Trophoblast cell (in vitro differentiated cells and primary cell): ENCODE results near the gene AIFM2.

Source experiments
- DNase-seq, 2 donors: peaks; one replicate each; pipeline ENCODE4 v3.0.0-alpha.2; 2016
- H2AFZ ChIP-seq: 2 replicates; pipeline ENCODE4 v1.6.1; 2013; ENCODE audit warnings: low read length, moderate library complexity, mild to moderate bottlenecking; ENCODE audit not compliant: insufficient read depth, poor library complexity
- H2AK5ac ChIP-seq: 2 replicates; pipeline ENCODE4 v1.6.1; 2013; ENCODE audit warnings: mild to moderate bottlenecking, low read length
- H2BK120ac ChIP-seq: 2 replicates; pipeline ENCODE4 v1.6.1; 2013; ENCODE audit warnings: low read length, mild to moderate bottlenecking, moderate library complexity; ENCODE audit not compliant: insufficient read depth, poor library complexity
- H2BK12ac ChIP-seq: 2 replicates; pipeline ENCODE4 v1.6.1; 2013; ENCODE audit warnings: mild to moderate bottlenecking, low read length, moderate library complexity
- H2BK5ac ChIP-seq: 2 replicates; pipeline ENCODE4 v1.6.1; 2013; ENCODE audit warnings: low read length, low read depth, moderate library complexity, mild to moderate bottlenecking; ENCODE audit not compliant: poor library complexity
- H3K14ac ChIP-seq: 2 replicates; pipeline ENCODE4 v1.6.1; 2013; ENCODE audit warnings: mild to moderate bottlenecking, low read length
- H3K18ac ChIP-seq: 2 replicates; pipeline ENCODE4 v1.6.1; 2013; ENCODE audit warnings: mild to moderate bottlenecking, low read length
- H3K23ac ChIP-seq: 2 replicates; pipeline ENCODE4 v1.6.1; 2013; ENCODE audit warnings: low read length
- H3K27ac ChIP-seq: 2 replicates; pipeline ENCODE4 v1.5.1; 2013; ENCODE audit warnings: low read depth, mild to moderate bottlenecking, inconsistent platforms, low read length, moderate library complexity
- H3K27me3 ChIP-seq: 2 replicates; pipeline ENCODE4 v1.6.1; 2013; ENCODE audit warnings: inconsistent platforms, mild to moderate bottlenecking, low read length, moderate library complexity; ENCODE audit not compliant: insufficient read depth
- H3K36me3 ChIP-seq, 2 experiments: 1 replicate in 1 of 2; 2 replicates in 1 of 2; pipeline ENCODE4 v1.6.1; 2013; ENCODE audit warnings: low read length in 2 of 2, mild to moderate bottlenecking in 2 of 2, moderate library complexity in 1 of 2; ENCODE audit not compliant: insufficient read depth in 2 of 2, control insufficient read depth in 1 of 2
- H3K4ac ChIP-seq: 2 replicates; pipeline ENCODE4 v1.6.1; 2013; ENCODE audit warnings: low read depth, mild to moderate bottlenecking, low read length, moderate library complexity
- H3K4me1 ChIP-seq, 2 experiments: 1 replicate in 1 of 2; 2 replicates in 1 of 2; pipeline ENCODE4 v1.6.1; 2013; ENCODE audit warnings: low read length in 2 of 2, mild to moderate bottlenecking in 2 of 2, moderate library complexity in 1 of 2; ENCODE audit not compliant: insufficient read depth in 2 of 2, control insufficient read depth in 1 of 2
- H3K4me2 ChIP-seq: 2 replicates; pipeline ENCODE4 v1.6.1; 2013; ENCODE audit warnings: inconsistent platforms, mild to moderate bottlenecking, low read length, moderate library complexity
- H3K4me3 ChIP-seq: 2 replicates; pipeline ENCODE4 v1.5.1; 2013; ENCODE audit warnings: mild to moderate bottlenecking, low read depth, low read length, inconsistent platforms
- H3K79me1 ChIP-seq: one replicate; pipeline ENCODE4 v1.6.1; 2013; ENCODE audit warnings: low read length
- H3K79me2 ChIP-seq: 2 replicates; pipeline ENCODE4 v1.6.1; 2013; ENCODE audit warnings: low read length, mild to moderate bottlenecking; ENCODE audit not compliant: control insufficient read depth, insufficient read depth, poor library complexity
- H3K9ac ChIP-seq: 2 replicates; pipeline ENCODE4 v1.6.1; 2013; ENCODE audit warnings: mild to moderate bottlenecking, low read length
- H3K9me3 ChIP-seq: 2 replicates; pipeline ENCODE4 v1.6.1; 2013; ENCODE audit warnings: low read depth, mild to moderate bottlenecking, control low read depth, inconsistent platforms, low read length; ENCODE audit not compliant: insufficient read depth
- H4K12ac ChIP-seq: 2 replicates; pipeline ENCODE4 v1.6.1; 2013; ENCODE audit warnings: low read depth, mild to moderate bottlenecking, low read length, moderate library complexity
- H4K8ac ChIP-seq: 2 replicates; pipeline ENCODE4 v1.6.1; 2013; ENCODE audit warnings: low read depth, mild to moderate bottlenecking, low read length, moderate library complexity
- H4K91ac ChIP-seq: one replicate; pipeline ENCODE4 v1.6.1; 2013; ENCODE audit warnings: low read depth, mild to moderate bottlenecking, low read length, moderate library complexity
- WGBS: extraction: QIAGEN DNeasy Blood & Tissue Kit; methylation state at CpG from one replicate; pipeline ENCODE4 v1.1.7; 2013; ENCODE audit warnings: missing lambda C conversion rate; ENCODE audit not compliant: insufficient read length, insufficient coverage; ENCODE audit errors: extremely low coverage; 5-methylcytosine and 5-hydroxymethylcytosine counted together

Gene AIFM2

GRCh38 chr10:70158113-70158512 is 25.5 kb upstream of the AIFM2 start:
- H3K9me3 ChIP-seq = no peaks in the 10 kb centered on the region
- H3K4me1 ChIP-seq = peaks cover 0 to 2% of the 10 kb centered on the region in 2 experiments
- H4K8ac ChIP-seq = no peak overlapping the region
- H3K79me2 ChIP-seq = peaks cover 3% of the 10 kb centered on the region
- H3K27me3 ChIP-seq = no peaks in the 10 kb centered on the region
- H4K12ac ChIP-seq = no peak overlapping the region
- H3K4ac ChIP-seq = no peak overlapping the region
- no CpG with 5 or more reads among the region's 2 CpGs for WGBS
- peaks cover 13 to 24% of the 10 kb centered on the region in 2 experiments for H3K36me3 ChIP-seq
- H3K27ac ChIP-seq = no peak overlapping the region
- H3K9ac ChIP-seq = no peak overlapping the region
- no peak overlapping the region for H3K14ac ChIP-seq
- H2BK12ac ChIP-seq = no peak overlapping the region
- no peak overlapping the region for H3K18ac ChIP-seq
- no peak overlapping the region for H2AK5ac ChIP-seq
- H2AFZ ChIP-seq = no peak overlapping the region
- DNase-seq = peak; percentile 34 to 50
- H2BK120ac ChIP-seq = no peak overlapping the region
- H2BK5ac ChIP-seq = no peak overlapping the region
- no peak overlapping the region for H3K23ac ChIP-seq
- H3K4me3 ChIP-seq = no peak overlapping the region
- H3K79me1 ChIP-seq = no peaks in the 10 kb centered on the region
- no peak overlapping the region for H3K4me2 ChIP-seq
- no peak overlapping the region for H4K91ac ChIP-seq

GRCh38 chr10:70155255-70155838 is 22.7 kb upstream of the AIFM2 start:
- no peak overlapping the region for H3K18ac ChIP-seq
- H3K4me1 ChIP-seq = no peaks in the 10 kb centered on the region
- H3K23ac ChIP-seq = no peak overlapping the region
- H4K8ac ChIP-seq = no peak overlapping the region
- no peak overlapping the region for H4K12ac ChIP-seq
- H4K91ac ChIP-seq = no peak overlapping the region
- H2BK12ac ChIP-seq = no peak overlapping the region
- H3K36me3 ChIP-seq = peaks cover 18 to 34% of the 10 kb centered on the region in 2 experiments
- no peak overlapping the region for H2BK120ac ChIP-seq
- H3K9me3 ChIP-seq = no peaks in the 10 kb centered on the region
- H2AFZ ChIP-seq = no peak overlapping the region
- no peak overlapping the region for H3K9ac ChIP-seq
- no peak overlapping the region for H3K4me2 ChIP-seq
- DNase-seq = no peak
- H3K14ac ChIP-seq = no peak overlapping the region
- H3K27me3 ChIP-seq = no peaks in the 10 kb centered on the region
- H3K27ac ChIP-seq = no peak overlapping the region
- no peaks in the 10 kb centered on the region for H3K79me2 ChIP-seq
- no peak overlapping the region for H2AK5ac ChIP-seq
- no peak overlapping the region for H2BK5ac ChIP-seq
- no CpG with 5 or more reads among the region's 3 CpGs for WGBS
- no peaks in the 10 kb centered on the region for H3K79me1 ChIP-seq
- no peak overlapping the region for H3K4ac ChIP-seq
- H3K4me3 ChIP-seq = no peak overlapping the region

- no peak overlapping the region for H2BK120ac ChIP-seq
- no CpG with 5 or more reads among the region's 5 CpGs for WGBS
- H3K27me3 ChIP-seq = no peaks in the 10 kb centered on the region
- H3K4me3 ChIP-seq = no peak overlapping the region
- no peak overlapping the region for H3K18ac ChIP-seq
- no peak overlapping the region for H4K12ac ChIP-seq
- H3K27ac ChIP-seq = no peak overlapping the region
- no peak overlapping the region for H3K14ac ChIP-seq
- H2BK12ac ChIP-seq = no peak overlapping the region
- no peak overlapping the region for H4K8ac ChIP-seq
- DNase-seq = no peak
- H3K36me3 ChIP-seq = peaks cover 12 to 31% of the 10 kb centered on the region in 2 experiments
- H3K23ac ChIP-seq = no peak overlapping the region
- H3K4me1 ChIP-seq = peaks cover 5 to 6% of the 10 kb centered on the region in 2 experiments
- peaks cover 8% of the 10 kb centered on the region for H3K79me2 ChIP-seq
- H2AFZ ChIP-seq = no peak overlapping the region
- no peak overlapping the region for H2AK5ac ChIP-seq
- H4K91ac ChIP-seq = no peak overlapping the region
- H3K79me1 ChIP-seq = peaks cover 11% of the 10 kb centered on the region
- no peak overlapping the region for H3K4ac ChIP-seq
- H2BK5ac ChIP-seq = no peak overlapping the region
- no peak overlapping the region for H3K4me2 ChIP-seq
- no peak overlapping the region for H3K9ac ChIP-seq
- no peaks in the 10 kb centered on the region for H3K9me3 ChIP-seq
These were observed 15.9 kb upstream of the AIFM2 start for GRCh38 chr10:70148516-70148915.

GRCh38 chr10:70147259-70147625 is 14.6 kb upstream of the AIFM2 start:
- WGBS = no CpG with 5 or more reads among the region's 2 CpGs
- Histone ChIP-seq H3K9me3 (no peaks in the 10 kb centered on the region), H3K14ac (no peak overlapping the region)

More at GRCh38 chr10:70147259-70147625, 14.6 kb upstream of the AIFM2 start:
- H4K91ac ChIP-seq = no peak overlapping the region
- H4K12ac ChIP-seq = no peak overlapping the region
- no peak overlapping the region for H2BK12ac ChIP-seq
- H3K23ac ChIP-seq = no peak overlapping the region
- no peak overlapping the region for H2BK5ac ChIP-seq
- no peak overlapping the region for H2AK5ac ChIP-seq
- no peak for DNase-seq
- H3K79me1 ChIP-seq = peaks cover 11% of the 10 kb centered on the region
- H2BK120ac ChIP-seq = no peak overlapping the region
- peaks cover 5 to 6% of the 10 kb centered on the region in 2 experiments for H3K4me1 ChIP-seq
- H3K36me3 ChIP-seq = peaks cover 10 to 23% of the 10 kb centered on the region in 2 experiments
- H3K4ac ChIP-seq = no peak overlapping the region
- H3K18ac ChIP-seq = no peak overlapping the region
- H3K4me2 ChIP-seq = no peak overlapping the region
- H3K9ac ChIP-seq = no peak overlapping the region
- peak overlapping the region; percentile 51 for H3K27ac ChIP-seq
- H3K27me3 ChIP-seq = no peaks in the 10 kb centered on the region
- H3K4me3 ChIP-seq = no peak overlapping the region
- H3K79me2 ChIP-seq = peaks cover 8% of the 10 kb centered on the region
- no peak overlapping the region for H2AFZ ChIP-seq
- no peak overlapping the region for H4K8ac ChIP-seq
